ENCODE data around the gene DRC7. TPM values are rescaled to one million over a fixed set of nuclear protein-coding genes. Genes with fewer than 3 reads are reported as not detected.
A peak's percentile ranks its signal among the peaks of the same experiment; 100 is the strongest.

DRC7 gene
- total RNA-seq, 1 donor from 2014 or later: not detected

- Mint-ChIP-seq H3K36me3 (ENCODE audit: unreplicated experiment) (no peaks in the 10 kb centered on the region), H3K4me1 (ENCODE audit: low read depth, unreplicated experiment) (peaks cover 14% of the 10 kb centered on the region), H3K27ac (ENCODE audit: unreplicated experiment) (no peak overlapping the region), H3K27me3 (ENCODE audit: unreplicated experiment) (peaks cover 10% of the 10 kb centered on the region), H3K9me3 (ENCODE audit: unreplicated experiment) (peaks cover 7% of the 10 kb centered on the region), H3K4me3 (ENCODE audit: unreplicated experiment) (no peak overlapping the region)
- no peak for DNase-seq
- TF ChIP-seq, protein P1, sequence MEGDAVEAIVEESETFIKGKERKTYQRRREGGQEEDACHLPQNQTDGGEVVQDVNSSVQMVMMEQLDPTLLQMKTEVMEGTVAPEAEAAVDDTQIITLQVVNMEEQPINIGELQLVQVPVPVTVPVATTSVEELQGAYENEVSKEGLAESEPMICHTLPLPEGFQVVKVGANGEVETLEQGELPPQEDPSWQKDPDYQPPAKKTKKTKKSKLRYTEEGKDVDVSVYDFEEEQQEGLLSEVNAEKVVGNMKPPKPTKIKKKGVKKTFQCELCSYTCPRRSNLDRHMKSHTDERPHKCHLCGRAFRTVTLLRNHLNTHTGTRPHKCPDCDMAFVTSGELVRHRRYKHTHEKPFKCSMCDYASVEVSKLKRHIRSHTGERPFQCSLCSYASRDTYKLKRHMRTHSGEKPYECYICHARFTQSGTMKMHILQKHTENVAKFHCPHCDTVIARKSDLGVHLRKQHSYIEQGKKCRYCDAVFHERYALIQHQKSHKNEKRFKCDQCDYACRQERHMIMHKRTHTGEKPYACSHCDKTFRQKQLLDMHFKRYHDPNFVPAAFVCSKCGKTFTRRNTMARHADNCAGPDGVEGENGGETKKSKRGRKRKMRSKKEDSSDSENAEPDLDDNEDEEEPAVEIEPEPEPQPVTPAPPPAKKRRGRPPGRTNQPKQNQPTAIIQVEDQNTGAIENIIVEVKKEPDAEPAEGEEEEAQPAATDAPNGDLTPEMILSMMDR (IDR thresholded peaks at IDR 0.05; ENCODE audit: partially characterized antibody, unreplicated experiment): no peak
Measured at GRCh38 chr16:57647136-57647875, 47.3 kb upstream of the DRC7 start.

DNA sequence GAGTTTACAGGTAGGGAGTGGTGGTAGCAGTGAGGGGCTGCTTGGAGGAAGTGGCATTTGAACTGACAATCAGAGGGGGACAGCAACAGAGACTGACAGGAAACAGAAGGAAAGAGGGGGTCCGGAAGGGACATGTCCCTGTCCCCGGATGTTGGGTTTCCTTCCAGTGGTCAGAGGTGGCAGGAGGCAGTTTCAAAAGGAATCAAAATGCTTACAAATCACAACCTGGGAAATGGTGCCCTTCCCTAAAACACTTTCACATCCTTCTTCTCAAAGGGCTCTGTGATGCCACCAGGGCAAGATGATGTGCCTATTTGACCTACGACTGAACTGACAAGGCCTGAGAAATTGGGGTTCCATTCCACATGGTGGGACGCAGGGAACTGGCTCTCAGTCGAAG lies 46.5 kb upstream of the DRC7 start:
- Mint-ChIP-seq H3K36me3 (ENCODE audit: unreplicated experiment) (no peaks in the 10 kb centered on the region), H3K27ac (ENCODE audit: unreplicated experiment) (no peak overlapping the region), H3K4me1 (ENCODE audit: low read depth, unreplicated experiment) (peaks cover 10% of the 10 kb centered on the region), H3K27me3 (ENCODE audit: unreplicated experiment) (peaks cover 9% of the 10 kb centered on the region), H3K4me3 (ENCODE audit: unreplicated experiment) (no peak overlapping the region), H3K9me3 (ENCODE audit: unreplicated experiment) (peaks cover 3% of the 10 kb centered on the region)
- DNase-seq: no peak
- TF ChIP-seq, protein P1 (IDR thresholded peaks at IDR 0.05; ENCODE audit: partially characterized antibody, unreplicated experiment): no peak

DNA sequence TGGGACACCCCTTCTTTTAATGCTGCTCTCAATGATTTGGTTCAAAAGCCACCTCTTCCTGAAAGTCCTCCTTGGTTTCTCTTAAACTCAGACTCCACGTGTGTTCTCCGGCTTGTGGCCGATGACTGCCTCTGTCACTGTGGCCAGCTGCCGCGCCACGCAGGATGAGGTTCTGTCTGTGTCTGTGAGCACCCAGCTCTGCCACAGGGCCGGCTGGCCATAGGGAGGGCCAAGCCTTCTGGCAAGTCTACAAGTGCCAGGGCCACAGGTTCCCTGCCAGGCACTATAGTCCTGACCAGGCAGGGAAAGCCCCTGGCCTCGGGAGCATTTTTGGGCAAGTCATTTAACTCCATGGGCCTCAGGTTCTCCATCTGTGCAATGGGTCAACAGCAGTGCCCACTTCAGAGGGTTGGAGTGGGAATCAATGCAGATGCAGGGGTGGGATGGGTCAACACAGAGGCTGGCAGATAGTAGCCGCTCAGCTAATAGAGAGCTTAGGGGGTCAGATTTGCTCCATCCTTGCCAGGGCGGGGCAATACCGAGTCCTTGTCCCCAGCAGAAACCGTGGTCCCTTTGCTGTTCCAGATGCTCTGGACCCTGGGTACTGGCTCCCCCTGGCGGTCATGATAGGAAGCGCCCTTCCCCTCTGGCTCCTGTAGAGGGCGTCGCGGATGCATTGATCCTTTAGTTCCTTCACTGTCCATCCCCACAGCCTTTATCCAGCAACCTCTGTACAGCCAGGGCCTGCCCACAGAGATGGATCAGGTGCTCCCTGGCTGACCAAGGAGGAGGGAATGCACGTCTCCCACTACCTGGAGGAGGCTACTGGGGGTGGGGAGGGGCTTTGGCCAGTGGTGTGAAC lies 45.8 kb upstream of the DRC7 start:
- Mint-ChIP-seq H3K36me3 (ENCODE audit: unreplicated experiment) (no peaks in the 10 kb centered on the region), H3K27ac (ENCODE audit: unreplicated experiment) (no peak overlapping the region), H3K27me3 (ENCODE audit: unreplicated experiment) (peaks cover 9% of the 10 kb centered on the region), H3K4me1 (ENCODE audit: low read depth, unreplicated experiment) (peaks cover 14% of the 10 kb centered on the region), H3K9me3 (ENCODE audit: unreplicated experiment) (peaks cover 3% of the 10 kb centered on the region), H3K4me3 (ENCODE audit: unreplicated experiment) (no peak overlapping the region)
- DNase-seq: peak; percentile 87
- TF ChIP-seq, protein P1 (IDR thresholded peaks at IDR 0.05; ENCODE audit: partially characterized antibody, unreplicated experiment): peak; percentile 100

DNA sequence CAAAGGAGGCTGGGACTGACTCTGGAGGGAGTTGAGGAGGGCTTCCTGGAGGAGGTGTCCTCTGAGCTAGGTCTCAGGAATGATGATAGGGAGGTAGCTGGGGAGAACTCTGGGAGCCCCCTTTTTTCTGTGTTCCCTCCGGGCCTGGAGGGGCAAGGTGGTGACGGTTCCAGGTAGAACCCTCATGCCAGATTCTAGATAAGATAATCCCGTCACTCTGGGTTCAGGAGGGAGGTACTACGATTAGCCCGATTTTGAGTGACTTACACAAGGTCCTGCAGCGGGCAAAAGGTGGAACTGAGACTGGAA lies 45.2 kb upstream of the DRC7 start:
- Mint-ChIP-seq H3K9me3 (ENCODE audit: unreplicated experiment) (peaks cover 3% of the 10 kb centered on the region), H3K27me3 (ENCODE audit: unreplicated experiment) (peaks cover 9% of the 10 kb centered on the region), H3K4me3 (ENCODE audit: unreplicated experiment) (no peak overlapping the region), H3K4me1 (ENCODE audit: low read depth, unreplicated experiment) (peaks cover 14% of the 10 kb centered on the region), H3K36me3 (ENCODE audit: unreplicated experiment) (no peaks in the 10 kb centered on the region), H3K27ac (ENCODE audit: unreplicated experiment) (no peak overlapping the region)
- TF ChIP-seq, protein P1 (IDR thresholded peaks at IDR 0.05; ENCODE audit: partially characterized antibody, unreplicated experiment): no peak
- no peak for DNase-seq

GRCh38 chr16:57649846-57650245 lies 44.8 kb upstream of the DRC7 start:
- TF ChIP-seq, protein P1 (IDR thresholded peaks at IDR 0.05; ENCODE audit: partially characterized antibody, unreplicated experiment): no peak
- Mint-ChIP-seq H3K27me3 (ENCODE audit: unreplicated experiment) (peaks cover 9% of the 10 kb centered on the region), H3K27ac (ENCODE audit: unreplicated experiment) (no peak overlapping the region), H3K36me3 (ENCODE audit: unreplicated experiment) (no peaks in the 10 kb centered on the region), H3K4me3 (ENCODE audit: unreplicated experiment) (no peak overlapping the region), H3K9me3 (ENCODE audit: unreplicated experiment) (peaks cover 3% of the 10 kb centered on the region), H3K4me1 (ENCODE audit: low read depth, unreplicated experiment) (peaks cover 14% of the 10 kb centered on the region)
- DNase-seq: no peak

Measured in glutamatergic neuron (in vitro differentiated cells).